HCT116 (cell line): ENCODE data around the gene EBPL.

ENCODE experiments used
- EGR1 ChIP-seq: IDR thresholded peaks from 2 replicates; pipeline ENCODE4 v1.6.1; 2012; ENCODE audit warnings: low read depth
- EZH2 ChIP-seq: fragments of 200-600 bp; sonication (generic); IDR thresholded peaks from 2 replicates; pipeline ENCODE4 v1.6.1; 2017; ENCODE audit warnings: antibody characterized with exemption, mixed run types
- POLR2A ChIP-seq: IDR thresholded peaks from 2 replicates; pipeline ENCODE4 v1.7.0; 2011; ENCODE audit warnings: borderline replicate concordance; ENCODE audit not compliant: insufficient read depth, insufficient read length; ENCODE audit errors: extremely low read depth
- POLR2AphosphoS5 ChIP-seq: IDR thresholded peaks from 2 replicates; pipeline ENCODE4 v1.6.1; 2011; ENCODE audit warnings: mild to moderate bottlenecking, low read depth, low read length, moderate library complexity
- RAD21 ChIP-seq: IDR thresholded peaks from 2 replicates; pipeline ENCODE4 v1.6.1; 2012; ENCODE audit warnings: low read depth, mild to moderate bottlenecking
- SIN3A ChIP-seq: IDR thresholded peaks from 2 replicates; pipeline ENCODE4 v1.6.1; 2012; ENCODE audit warnings: low read depth
- SP1 ChIP-seq: IDR thresholded peaks from 2 replicates; pipeline ENCODE4 v1.6.1; 2012; ENCODE audit warnings: low read depth
- SRF ChIP-seq: IDR thresholded peaks from 2 replicates; pipeline ENCODE4 v1.6.1; 2012; ENCODE audit warnings: low read depth
- YY1 ChIP-seq: IDR thresholded peaks from 2 replicates; pipeline ENCODE4 v1.6.1; 2011; ENCODE audit warnings: low read length, low read depth, moderate library complexity, mild to moderate bottlenecking; ENCODE audit not compliant: insufficient replicate concordance; ENCODE audit errors: extremely low read depth
- TF ChIP-seq, protein P1 (sequence below), 3 experiments: fragments of 200-600 bp in 1 of 3; sonication (generic) in 1 of 3; IDR thresholded peaks in 2 of 3; conservative IDR thresholded peaks in 1 of 3; 2 replicates each; pipeline ENCODE4 v1.5.1; 2012 to 2017; ENCODE audit warnings: low read depth in 2 of 3, low read length in 2 of 3, antibody characterized with exemption in 1 of 3, borderline replicate concordance in 1 of 3, control low read depth in 1 of 3, mild to moderate bottlenecking in 1 of 3, mixed read lengths in 1 of 3, mixed run types in 1 of 3, moderate library complexity in 1 of 3; ENCODE audit not compliant: insufficient read depth in 1 of 3
- TF ChIP-seq, protein P2 (sequence below): IDR thresholded peaks from 2 replicates; pipeline ENCODE4 v1.6.1; 2011; ENCODE audit warnings: mild to moderate bottlenecking, low read length, moderate library complexity; ENCODE audit not compliant: insufficient replicate concordance; ENCODE audit errors: extremely low read depth

DNA sequence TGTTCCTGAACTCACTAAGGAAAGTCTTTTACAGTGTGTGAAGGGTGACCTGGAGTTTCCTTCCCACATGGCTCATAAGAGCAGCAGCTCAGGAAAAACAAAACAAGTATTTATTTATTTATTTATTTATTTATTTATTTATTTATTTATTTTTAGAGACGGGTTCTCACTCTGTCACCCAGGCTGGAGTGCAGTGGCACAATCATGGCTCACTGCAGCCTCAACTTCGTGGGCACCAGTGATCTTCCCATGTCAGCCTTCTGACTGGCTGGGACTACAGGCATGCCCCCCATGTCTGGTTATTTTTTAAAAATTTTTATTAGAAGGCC lies 52.6 kb downstream of the EBPL start:
- TF ChIP-seq EGR1: no peak
- TF ChIP-seq, protein P1, sequence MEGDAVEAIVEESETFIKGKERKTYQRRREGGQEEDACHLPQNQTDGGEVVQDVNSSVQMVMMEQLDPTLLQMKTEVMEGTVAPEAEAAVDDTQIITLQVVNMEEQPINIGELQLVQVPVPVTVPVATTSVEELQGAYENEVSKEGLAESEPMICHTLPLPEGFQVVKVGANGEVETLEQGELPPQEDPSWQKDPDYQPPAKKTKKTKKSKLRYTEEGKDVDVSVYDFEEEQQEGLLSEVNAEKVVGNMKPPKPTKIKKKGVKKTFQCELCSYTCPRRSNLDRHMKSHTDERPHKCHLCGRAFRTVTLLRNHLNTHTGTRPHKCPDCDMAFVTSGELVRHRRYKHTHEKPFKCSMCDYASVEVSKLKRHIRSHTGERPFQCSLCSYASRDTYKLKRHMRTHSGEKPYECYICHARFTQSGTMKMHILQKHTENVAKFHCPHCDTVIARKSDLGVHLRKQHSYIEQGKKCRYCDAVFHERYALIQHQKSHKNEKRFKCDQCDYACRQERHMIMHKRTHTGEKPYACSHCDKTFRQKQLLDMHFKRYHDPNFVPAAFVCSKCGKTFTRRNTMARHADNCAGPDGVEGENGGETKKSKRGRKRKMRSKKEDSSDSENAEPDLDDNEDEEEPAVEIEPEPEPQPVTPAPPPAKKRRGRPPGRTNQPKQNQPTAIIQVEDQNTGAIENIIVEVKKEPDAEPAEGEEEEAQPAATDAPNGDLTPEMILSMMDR (IDR thresholded peaks at IDR 0.05 in 2 of 3, conservative IDR thresholded peaks at IDR 0.05 in 1 of 3; ENCODE audit: borderline replicate concordance in 1 of 3, insufficient read depth in 1 of 3, low read depth in 2 of 3, low read length in 2 of 3): no peak
- no peak for TF ChIP-seq RAD21
- no peak for TF ChIP-seq SRF
- no peak for TF ChIP-seq YY1
- TF ChIP-seq EZH2: no peak
- TF ChIP-seq POLR2A: no peak
- TF ChIP-seq POLR2AphosphoS5: no peak
- TF ChIP-seq, protein P2, sequence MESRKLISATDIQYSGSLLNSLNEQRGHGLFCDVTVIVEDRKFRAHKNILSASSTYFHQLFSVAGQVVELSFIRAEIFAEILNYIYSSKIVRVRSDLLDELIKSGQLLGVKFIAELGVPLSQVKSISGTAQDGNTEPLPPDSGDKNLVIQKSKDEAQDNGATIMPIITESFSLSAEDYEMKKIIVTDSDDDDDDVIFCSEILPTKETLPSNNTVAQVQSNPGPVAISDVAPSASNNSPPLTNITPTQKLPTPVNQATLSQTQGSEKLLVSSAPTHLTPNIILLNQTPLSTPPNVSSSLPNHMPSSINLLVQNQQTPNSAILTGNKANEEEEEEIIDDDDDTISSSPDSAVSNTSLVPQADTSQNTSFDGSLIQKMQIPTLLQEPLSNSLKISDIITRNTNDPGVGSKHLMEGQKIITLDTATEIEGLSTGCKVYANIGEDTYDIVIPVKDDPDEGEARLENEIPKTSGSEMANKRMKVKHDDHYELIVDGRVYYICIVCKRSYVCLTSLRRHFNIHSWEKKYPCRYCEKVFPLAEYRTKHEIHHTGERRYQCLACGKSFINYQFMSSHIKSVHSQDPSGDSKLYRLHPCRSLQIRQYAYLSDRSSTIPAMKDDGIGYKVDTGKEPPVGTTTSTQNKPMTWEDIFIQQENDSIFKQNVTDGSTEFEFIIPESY: no peak
- TF ChIP-seq SP1: no peak
- TF ChIP-seq SIN3A: no peak
